Measurements from ENCODE around the gene STX3. TPM values are rescaled to one million over a fixed set of nuclear protein-coding genes. Genes with fewer than 3 reads are reported as not detected.

Gene STX3
- total and polyA plus RNA-seq, 7 donors, result 3.8 to 11.1 (median 7.3) TPM

DNA sequence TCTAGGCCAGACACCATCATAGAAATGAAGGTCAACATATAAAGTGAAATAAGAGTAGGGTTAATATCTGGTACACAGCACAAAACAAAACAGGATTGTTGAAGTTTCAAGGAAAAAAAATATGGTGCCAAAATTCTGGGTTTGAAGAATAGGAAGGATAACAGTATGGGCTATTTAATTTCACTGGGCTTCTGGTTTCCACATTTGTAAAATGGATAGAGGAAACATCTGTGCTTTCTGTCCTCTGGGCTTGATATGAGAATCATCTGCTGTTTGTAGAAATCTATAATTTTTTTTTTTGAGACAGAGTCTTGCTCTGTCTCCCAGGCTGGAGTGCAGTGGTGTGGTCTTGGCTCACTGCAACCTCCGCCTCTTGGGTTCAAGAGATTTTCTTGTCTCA is 27.8 kb upstream of the STX3 start:
- intact Hi-C loops (cut with DNase I), result no loop called here
- 73 to 79% (median 77%) methylated on average over 1 of the region's 1 CpG for WGBS, 3 donors
- ATAC-seq (no peak), DNase-seq (no peak)
- no peaks in the 10 kb centered on the region for H3K4me1 ChIP-seq
- no peak overlapping the region for H3K4me3 ChIP-seq
- TF ChIP-seq, protein P1, sequence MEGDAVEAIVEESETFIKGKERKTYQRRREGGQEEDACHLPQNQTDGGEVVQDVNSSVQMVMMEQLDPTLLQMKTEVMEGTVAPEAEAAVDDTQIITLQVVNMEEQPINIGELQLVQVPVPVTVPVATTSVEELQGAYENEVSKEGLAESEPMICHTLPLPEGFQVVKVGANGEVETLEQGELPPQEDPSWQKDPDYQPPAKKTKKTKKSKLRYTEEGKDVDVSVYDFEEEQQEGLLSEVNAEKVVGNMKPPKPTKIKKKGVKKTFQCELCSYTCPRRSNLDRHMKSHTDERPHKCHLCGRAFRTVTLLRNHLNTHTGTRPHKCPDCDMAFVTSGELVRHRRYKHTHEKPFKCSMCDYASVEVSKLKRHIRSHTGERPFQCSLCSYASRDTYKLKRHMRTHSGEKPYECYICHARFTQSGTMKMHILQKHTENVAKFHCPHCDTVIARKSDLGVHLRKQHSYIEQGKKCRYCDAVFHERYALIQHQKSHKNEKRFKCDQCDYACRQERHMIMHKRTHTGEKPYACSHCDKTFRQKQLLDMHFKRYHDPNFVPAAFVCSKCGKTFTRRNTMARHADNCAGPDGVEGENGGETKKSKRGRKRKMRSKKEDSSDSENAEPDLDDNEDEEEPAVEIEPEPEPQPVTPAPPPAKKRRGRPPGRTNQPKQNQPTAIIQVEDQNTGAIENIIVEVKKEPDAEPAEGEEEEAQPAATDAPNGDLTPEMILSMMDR (IDR thresholded peaks at IDR 0.05), result no peak
- H3K27ac ChIP-seq, result no peak overlapping the region
- H3K36me3 ChIP-seq (ENCODE audit: insufficient read depth in 1 of 2, low read depth in 1 of 2), result no peaks in the 10 kb centered on the region
- no peaks in the 10 kb centered on the region for H3K9me3 ChIP-seq
- peaks cover 0 to 3% (median 0%) of the 10 kb centered on the region in 3 donors for H3K27me3 ChIP-seq (ENCODE audit: insufficient read depth in 3 of 3, low read length in 2 of 3)

DNA sequence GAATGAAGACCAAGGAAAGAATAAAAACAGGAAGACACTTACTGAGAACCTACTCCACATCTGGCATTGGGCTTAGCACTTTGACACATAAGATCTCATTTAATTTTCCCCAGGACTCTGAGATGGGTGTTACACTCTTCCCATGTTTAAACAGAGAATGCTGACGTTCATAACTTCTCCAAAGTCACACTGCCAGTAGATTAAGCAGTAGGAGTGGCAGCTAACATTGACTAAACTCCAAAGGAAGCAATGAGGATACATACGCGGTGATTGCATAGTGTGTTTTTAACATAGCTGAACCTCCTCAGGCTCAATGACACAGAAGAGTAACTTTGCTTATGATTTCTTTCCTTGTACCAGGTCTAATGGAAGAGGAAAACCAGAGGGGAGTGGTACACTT is 27.0 kb upstream of the STX3 start:
- TF ChIP-seq, protein P1 (IDR thresholded peaks at IDR 0.05), result no peak
- intact Hi-C loops (cut with DNase I), result no loop called here
- no peak for ATAC-seq
- no peaks in the 10 kb centered on the region for H3K27me3 ChIP-seq (ENCODE audit: insufficient read depth in 3 of 3, low read length in 2 of 3)
- no peak overlapping the region for H3K27ac ChIP-seq
- 55 to 74% (median 64%) methylated on average over 3 of the region's 3 CpGs for WGBS, 3 donors
- DNase-seq, result no peak
- H3K36me3 ChIP-seq (ENCODE audit: insufficient read depth in 1 of 2, low read depth in 1 of 2), result no peaks in the 10 kb centered on the region
- H3K9me3 ChIP-seq, result no peaks in the 10 kb centered on the region
- no peak overlapping the region for H3K4me3 ChIP-seq
- no peaks in the 10 kb centered on the region for H3K4me1 ChIP-seq

DNA sequence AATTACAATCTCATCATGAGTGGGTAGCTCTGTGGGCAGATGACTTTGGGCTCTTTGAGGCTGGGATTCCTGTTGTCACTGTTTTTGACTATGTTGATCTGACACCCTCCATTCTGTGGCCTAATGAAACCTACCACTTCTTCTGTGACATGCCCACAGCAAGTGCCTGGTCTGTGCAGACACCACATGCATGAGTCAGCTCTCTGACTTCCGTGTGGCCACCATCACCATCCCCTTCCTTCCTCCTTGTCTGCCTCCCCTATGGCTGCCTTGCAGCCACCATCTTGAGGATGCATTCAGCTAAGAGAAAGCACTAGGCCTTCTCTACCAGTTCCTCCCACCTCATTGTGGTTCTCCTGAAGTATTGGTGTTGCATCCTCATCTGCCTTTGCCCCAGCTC is 26.3 kb upstream of the STX3 start:
- DNase-seq (no peak), ATAC-seq (no peak)
- TF ChIP-seq, protein P1 (IDR thresholded peaks at IDR 0.05), result no peak
- Histone ChIP-seq H3K36me3 (ENCODE audit: insufficient read depth in 1 of 2, low read depth in 1 of 2) (no peaks in the 10 kb centered on the region), H3K9me3 (no peaks in the 10 kb centered on the region), H3K27me3 (ENCODE audit: insufficient read depth in 3 of 3, low read length in 2 of 3) (no peaks in the 10 kb centered on the region), H3K4me1 (no peaks in the 10 kb centered on the region), H3K4me3 (no peak overlapping the region), H3K27ac (no peak overlapping the region)
- WGBS, 3 donors, result 47 to 64% (median 50%) methylated on average over 1 of the region's 1 CpG
- intact Hi-C loops (cut with DNase I), result no loop called here

DNA sequence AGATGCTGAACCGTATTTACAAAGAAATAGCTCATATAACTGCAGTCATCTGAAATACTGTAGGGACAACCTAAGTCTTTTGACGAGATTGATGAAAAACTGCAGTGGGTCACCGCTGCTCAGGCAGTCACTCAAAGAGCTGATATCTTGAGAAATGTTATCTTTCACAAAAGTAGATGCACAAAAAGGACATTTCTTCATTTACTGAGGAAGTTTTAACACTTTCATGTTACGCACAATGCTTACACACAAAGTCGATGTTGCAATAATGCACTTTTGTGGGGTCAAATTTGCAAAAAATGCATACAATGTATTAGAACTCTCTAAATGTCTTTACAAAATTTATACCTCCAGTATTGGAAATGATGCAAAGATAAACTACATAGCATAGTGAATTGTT is 25.3 kb upstream of the STX3 start:
- Histone ChIP-seq H3K9me3 (no peaks in the 10 kb centered on the region), H3K27ac (no peak overlapping the region), H3K4me1 (no peaks in the 10 kb centered on the region), H3K36me3 (ENCODE audit: insufficient read depth in 1 of 2, low read depth in 1 of 2) (no peaks in the 10 kb centered on the region), H3K4me3 (no peak overlapping the region), H3K27me3 (ENCODE audit: insufficient read depth in 3 of 3, low read length in 2 of 3) (no peaks in the 10 kb centered on the region)
- 82 to 83% (median 83%) methylated on average over 5 of the region's 5 CpGs for WGBS, 3 donors
- ATAC-seq (no peak), DNase-seq (no peak)
- TF ChIP-seq, protein P1 (IDR thresholded peaks at IDR 0.05), result no peak
- intact Hi-C loops (cut with DNase I), result no loop called here

DNA sequence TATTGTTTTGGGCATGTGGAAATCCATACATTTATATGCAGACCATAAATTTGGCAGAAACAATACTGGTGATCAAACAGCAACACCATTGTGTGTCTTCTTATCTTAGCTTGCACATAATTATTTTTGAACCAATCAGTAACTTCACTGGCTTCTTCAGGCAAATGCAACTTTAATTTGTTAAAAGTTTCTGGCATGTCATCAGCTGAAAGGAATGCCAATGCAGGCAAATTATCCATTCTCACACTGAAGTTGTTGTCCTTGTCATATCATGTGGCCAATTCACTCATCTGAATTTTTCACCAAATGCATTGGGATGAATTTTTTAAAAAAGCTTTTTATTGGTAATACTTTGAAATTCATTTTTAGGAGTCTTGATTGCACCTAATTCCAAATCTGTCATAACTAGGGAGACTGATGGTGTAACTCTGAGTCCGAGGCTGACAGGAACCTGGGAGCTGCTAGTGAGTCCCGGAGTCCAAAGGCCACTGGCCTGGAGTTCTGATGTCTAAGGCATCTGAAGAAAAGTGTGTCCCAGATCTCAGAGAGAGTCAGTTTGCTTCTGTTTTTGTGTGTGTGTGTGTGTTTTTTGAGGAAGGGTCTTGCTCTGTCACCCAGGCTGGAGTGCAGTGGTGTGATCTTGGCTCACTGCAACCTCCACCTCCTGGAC is 24.1 kb upstream of the STX3 start:
- Histone ChIP-seq H3K9me3 (no peaks in the 10 kb centered on the region), H3K4me1 (no peaks in the 10 kb centered on the region), H3K27ac (no peak overlapping the region), H3K27me3 (ENCODE audit: insufficient read depth in 3 of 3, low read length in 2 of 3) (no peaks in the 10 kb centered on the region), H3K36me3 (ENCODE audit: insufficient read depth in 1 of 2, low read depth in 1 of 2) (no peaks in the 10 kb centered on the region), H3K4me3 (no peak overlapping the region)
- DNase-seq (no peak), ATAC-seq (no peak)
- intact Hi-C loops (cut with DNase I), result no loop called here
- TF ChIP-seq, protein P1 (IDR thresholded peaks at IDR 0.05), result no peak
- 79 to 88% (median 84%) methylated on average over 2 of the region's 2 CpGs for WGBS, 3 donors

Measured in psoas muscle (tissue), 8 donors.